Bronchial epithelial cell (primary cell): ENCODE data around the gene USP9Y. TPM values are rescaled to one million over a fixed set of nuclear protein-coding genes. Genes with fewer than 3 reads are reported as not detected.

Experiments used
- DNase-seq: peaks from one replicate; pipeline ENCODE4 v3.0.0-alpha.2; 2010; ENCODE audit warnings: low read depth
- FAIRE-seq: peaks from 2 replicates; lab custom pipeline; 2011; peaks lifted over from hg19 to GRCh38; lab: Jason Lieb, UNC
- H3K27me3 ChIP-seq: 2 replicates; pipeline ENCODE4 v1.5.1; 2011; ENCODE audit warnings: low read length; ENCODE audit not compliant: control insufficient read depth, insufficient read depth
- H3K36me3 ChIP-seq: 2 replicates; pipeline ENCODE4 v1.5.1; 2011; ENCODE audit warnings: low read length; ENCODE audit not compliant: control insufficient read depth, insufficient read depth
- H3K4me3 ChIP-seq: 2 replicates; pipeline ENCODE4 v1.5.1; 2011; ENCODE audit warnings: mild to moderate bottlenecking, low read depth, low read length, control low read depth
- CTCF ChIP-seq: IDR thresholded peaks from 2 replicates; pipeline ENCODE4 v1.5.1; 2011; ENCODE audit warnings: mild to moderate bottlenecking, moderate library complexity, low read length, control low read depth, inconsistent platforms; ENCODE audit not compliant: insufficient read depth, severe bottlenecking
- total RNA-seq: library from RNA; depleted of rRNA; stranded (reverse); fragments of >200 nt; gene quantifications from 2 replicates; pipeline ENCODE4 v1.2.1, GENCODE V29; 2014

USP9Y gene
- total RNA-seq, 1 donor from 2014 or later: 15.0 TPM

- H3K36me3 ChIP-seq: no peaks in the 10 kb centered on the region
- no peak for TF ChIP-seq CTCF
- FAIRE-seq (no peak), DNase-seq (no peak)
- H3K4me3 ChIP-seq: no peak overlapping the region
- no peaks in the 10 kb centered on the region for H3K27me3 ChIP-seq
Measured at GRCh38 chrY:12744091-12744490, 43.1 kb downstream of the USP9Y start.

GRCh38 chrY:12749293-12749692 is 48.3 kb downstream of the USP9Y start:
- no peak overlapping the region for H3K4me3 ChIP-seq
- H3K36me3 ChIP-seq: peaks cover 1% of the 10 kb centered on the region
- TF ChIP-seq CTCF: no peak
- FAIRE-seq (no peak), DNase-seq (peak; percentile 1)
- H3K27me3 ChIP-seq: no peaks in the 10 kb centered on the region

GRCh38 chrY:12752856-12753255 is 51.8 kb downstream of the USP9Y start:
- no peak for FAIRE-seq
- no peak overlapping the region for H3K4me3 ChIP-seq
- H3K36me3 ChIP-seq: peaks cover 1% of the 10 kb centered on the region
- H3K27me3 ChIP-seq: no peaks in the 10 kb centered on the region
- peak; percentile 5 for DNase-seq
- TF ChIP-seq CTCF: no peak

- Histone ChIP-seq H3K27me3 (no peaks in the 10 kb centered on the region), H3K36me3 (no peaks in the 10 kb centered on the region), H3K4me3 (no peak overlapping the region)
- no peak for FAIRE-seq
- no peak for DNase-seq
- no peak for TF ChIP-seq CTCF
Measured at GRCh38 chrY:12756021-12756420, 55.0 kb downstream of the USP9Y start.

GRCh38 chrY:12765976-12766375 is 64.9 kb downstream of the USP9Y start:
- no peaks in the 10 kb centered on the region for H3K27me3 ChIP-seq
- no peak overlapping the region for H3K4me3 ChIP-seq
- no peaks in the 10 kb centered on the region for H3K36me3 ChIP-seq
- no peak for TF ChIP-seq CTCF
- no peak for DNase-seq
- no peak for FAIRE-seq

GRCh38 chrY:12784521-12784920 is 83.5 kb downstream of the USP9Y start:
- Histone ChIP-seq H3K4me3 (no peak overlapping the region), H3K27me3 (no peaks in the 10 kb centered on the region), H3K36me3 (no peaks in the 10 kb centered on the region)
- DNase-seq: no peak
- FAIRE-seq: no peak
- TF ChIP-seq CTCF: no peak
